Keratinocyte (primary cell): Measurements from ENCODE around the gene PAX3. TPM values are rescaled to one million over a fixed set of nuclear protein-coding genes. Genes with fewer than 3 reads are reported as not detected.

ENCODE experiments used
- DNase-seq: peaks from one replicate; pipeline ENCODE4 v3.0.0-alpha.2; 2011; ENCODE audit warnings: low read depth, missing footprints, low spot score
- FAIRE-seq: peaks from 2 replicates; lab custom pipeline; 2011; peaks lifted over from hg19 to GRCh38; lab: Jason Lieb, UNC
- H2AFZ ChIP-seq: 2 replicates; pipeline ENCODE4 v1.6.0; 2012; ENCODE audit warnings: low read length, control low read depth, inconsistent platforms; ENCODE audit not compliant: control insufficient read depth
- H3K27ac ChIP-seq: 2 replicates; pipeline ENCODE4 v1.5.1; 2011; ENCODE audit warnings: low read length; ENCODE audit not compliant: control insufficient read depth, insufficient read depth
- H3K27me3 ChIP-seq: 3 replicates; pipeline ENCODE4 v1.6.0; 2011; ENCODE audit warnings: low read length; ENCODE audit not compliant: control insufficient read depth, insufficient read depth; ENCODE audit errors: extremely low read depth
- H3K36me3 ChIP-seq, 2 experiments: 2 replicates in 1 of 2; 3 replicates in 1 of 2; pipeline ENCODE4 v1.5.1; 2011; ENCODE audit warnings: low read length in 2 of 2, mild to moderate bottlenecking in 1 of 2; ENCODE audit not compliant: control insufficient read depth in 2 of 2, insufficient read depth in 2 of 2; ENCODE audit errors: extremely low read depth in 1 of 2
- H3K4me1 ChIP-seq: 3 replicates; pipeline ENCODE4 v1.5.1; 2011; ENCODE audit warnings: low read length; ENCODE audit not compliant: control insufficient read depth, insufficient read depth; ENCODE audit errors: extremely low read depth
- H3K4me2 ChIP-seq: 3 replicates; pipeline ENCODE4 v1.6.0; 2011; ENCODE audit warnings: low read depth, low read length; ENCODE audit not compliant: control insufficient read depth, insufficient read depth; ENCODE audit errors: extremely low read depth
- H3K4me3 ChIP-seq, 3 experiments: fragments of 200-600 bp in 1 of 3; sonication (generic) in 1 of 3; 2 replicates in 2 of 3; 3 replicates in 1 of 3; pipeline ENCODE4 v1.5.1; 2011 to 2016; ENCODE audit warnings: low read length in 3 of 3, mild to moderate bottlenecking in 3 of 3, control low read depth in 2 of 3, inconsistent platforms in 1 of 3, low read depth in 1 of 3, mixed read lengths in 1 of 3, mixed run types in 1 of 3, moderate library complexity in 1 of 3; ENCODE audit not compliant: control insufficient read depth in 2 of 3, insufficient read depth in 2 of 3; ENCODE audit errors: extremely low read depth in 1 of 3
- H3K79me2 ChIP-seq: 2 replicates; pipeline ENCODE4 v1.6.0; 2012; ENCODE audit warnings: low read length; ENCODE audit not compliant: control insufficient read depth, insufficient read depth
- H3K9ac ChIP-seq: 3 replicates; pipeline ENCODE4 v1.6.0; 2011; ENCODE audit warnings: low read length; ENCODE audit not compliant: control insufficient read depth, insufficient read depth; ENCODE audit errors: extremely low read depth
- H3K9me1 ChIP-seq: 3 replicates; pipeline ENCODE4 v1.6.0; 2011; ENCODE audit warnings: low read length; ENCODE audit not compliant: control insufficient read depth, insufficient read depth; ENCODE audit errors: extremely low read depth
- H3K9me3 ChIP-seq: 2 replicates; pipeline ENCODE4 v1.5.1; 2012; ENCODE audit warnings: low read depth, low read length; ENCODE audit not compliant: control insufficient read depth
- H4K20me1 ChIP-seq: 3 replicates; pipeline ENCODE4 v1.6.0; 2011; ENCODE audit warnings: low read length; ENCODE audit not compliant: control insufficient read depth, insufficient read depth; ENCODE audit errors: extremely low read depth
- CTCF ChIP-seq, 3 experiments: IDR thresholded peaks in 1 of 3; conservative IDR thresholded peaks in 1 of 3; optimal IDR thresholded peaks in 1 of 3; 2 replicates in 2 of 3; 3 replicates in 1 of 3; pipeline versions ENCODE3 to v1.5.1; 2011; ENCODE audit warnings: low read length in 3 of 3, mild to moderate bottlenecking in 3 of 3, moderate library complexity in 2 of 3, control low read depth in 1 of 3, inconsistent platforms in 1 of 3; ENCODE audit not compliant: insufficient read depth in 2 of 3; ENCODE audit errors: extremely low read depth in 1 of 3
- EZH2 ChIP-seq: IDR thresholded peaks from one replicate; pipeline ENCODE4 v1.6.1; 2012; ENCODE audit warnings: inconsistent platforms, mild to moderate bottlenecking, low read length, moderate library complexity
- dilution Hi-C: fragments of 300-500 bp; cut with MboI; formaldehyde crosslinking; loops from one replicate; pipeline ENCODE4 v1.7.0; 2020; ENCODE audit warnings: low sequenced_read_pairs; ENCODE audit not compliant: extremely low pct_ligation_motif_present
- polyA plus RNA-seq, 5 experiments: library from polyadenylated mRNA; depleted of rRNA in 3 of 5; stranded (reverse) in 3 of 5; stranded (forward) in 1 of 5; unstranded in 1 of 5; fragments of >200 nt; gene quantifications; 1 replicate in 1 of 5; 2 replicates in 3 of 5; 3 replicates in 1 of 5; pipeline versions ENCODE4 v1.2.1 to v1.2.3, GENCODE V29; 2011 to 2012; ENCODE audit warnings: missing spikeins in 2 of 5, low read depth in 1 of 5, low replicate concordance in 1 of 5

The PAX3 gene
- polyA plus RNA-seq, 1 donor (not counting 4 experiments of a cell fraction or from before 2014, with no cell fraction given), result not detected

- FAIRE-seq (no peak), DNase-seq (no peak)
- Histone ChIP-seq H3K4me1 (no peaks in the 10 kb centered on the region), H3K27me3 (peaks cover 17% of the 10 kb centered on the region), H3K4me2 (no peak overlapping the region), H3K9me1 (no peaks in the 10 kb centered on the region), H3K9ac (no peak overlapping the region), H3K27ac (no peak overlapping the region), H3K79me2 (no peaks in the 10 kb centered on the region), H4K20me1 (no peaks in the 10 kb centered on the region), H2AFZ (no peak overlapping the region), H3K4me3 (no peak overlapping the region), H3K36me3 (no peaks in the 10 kb centered on the region), H3K9me3 (no peaks in the 10 kb centered on the region)
- TF ChIP-seq EZH2, result no peak
- no peak for TF ChIP-seq CTCF (optimal IDR thresholded peaks at IDR 0.05 in 1 of 3, IDR thresholded peaks at IDR 0.05 in 1 of 3, conservative IDR thresholded peaks at IDR 0.05 in 1 of 3; ENCODE audit: extremely low read depth in 1 of 3, insufficient read depth in 2 of 3, low read length in 3 of 3)
- dilution Hi-C loops, result no loop called here
Observed at GRCh38 chr2:222241128-222241870, 57.5 kb downstream of the PAX3 start.

- Histone ChIP-seq H3K4me2 (no peak overlapping the region), H3K9me3 (no peaks in the 10 kb centered on the region), H3K9me1 (no peaks in the 10 kb centered on the region), H4K20me1 (no peaks in the 10 kb centered on the region), H2AFZ (no peak overlapping the region), H3K27ac (no peak overlapping the region), H3K36me3 (no peaks in the 10 kb centered on the region), H3K4me1 (no peaks in the 10 kb centered on the region), H3K27me3 (peaks cover 17% of the 10 kb centered on the region), H3K9ac (no peak overlapping the region), H3K4me3 (no peak overlapping the region), H3K79me2 (no peaks in the 10 kb centered on the region)
- no peak for TF ChIP-seq CTCF (optimal IDR thresholded peaks at IDR 0.05 in 1 of 3, IDR thresholded peaks at IDR 0.05 in 1 of 3, conservative IDR thresholded peaks at IDR 0.05 in 1 of 3; ENCODE audit: extremely low read depth in 1 of 3, insufficient read depth in 2 of 3, low read length in 3 of 3)
- no peak for TF ChIP-seq EZH2
- DNase-seq, result no peak
- dilution Hi-C loops, result no loop called here
- no peak for FAIRE-seq
Observed at GRCh38 chr2:222240676-222241049, 58.1 kb downstream of the PAX3 start.
